Epidermal melanocyte (primary cell): Measurements from ENCODE around the gene CDC14A.
"Not testable (repeated sequence)": the region's sequence is repeated elsewhere in the genome, so short reads cannot be mapped to it uniquely, and the experiment has no call there.

Experiments
- DNase-seq: peaks from one replicate; pipeline ENCODE4 v3.0.0; 2011; ENCODE audit warnings: low spot score; ENCODE audit not compliant: insufficient read length

The CDC14A gene

GRCh38 chr1:100361511-100362089 is 9.3 kb downstream of the CDC14A start:
- DNase-seq: no peak

GRCh38 chr1:100362821-100363466 is 10.6 kb downstream of the CDC14A start:
- no peak for DNase-seq

- DNase-seq: no peak
Observed at GRCh38 chr1:100363831-100364230, 11.5 kb downstream of the CDC14A start.

- no peak for DNase-seq
Observed at GRCh38 chr1:100364697-100365096, 12.4 kb downstream of the CDC14A start.

- DNase-seq: no peak
Observed at GRCh38 chr1:100366209-100366525, 13.9 kb downstream of the CDC14A start.

- DNase-seq: not testable (repeated sequence)
Observed at GRCh38 chr1:100369339-100369738, 17.0 kb downstream of the CDC14A start.

GRCh38 chr1:100373953-100374352 is 21.6 kb downstream of the CDC14A start:
- not testable (repeated sequence) for DNase-seq

GRCh38 chr1:100376890-100377289 is 24.6 kb downstream of the CDC14A start:
- DNase-seq: not testable (repeated sequence)

GRCh38 chr1:100377590-100378361 is 25.5 kb downstream of the CDC14A start:
- no peak for DNase-seq

- no peak for DNase-seq
Observed at GRCh38 chr1:100378956-100379355, 26.6 kb downstream of the CDC14A start.

GRCh38 chr1:100380635-100381034 is 28.3 kb downstream of the CDC14A start:
- DNase-seq: no peak

- DNase-seq: no peak
Observed at GRCh38 chr1:100382657-100383056, 30.4 kb downstream of the CDC14A start.

- DNase-seq: no peak
Observed at GRCh38 chr1:100383743-100384405, 31.6 kb downstream of the CDC14A start.

GRCh38 chr1:100387209-100387608 is 34.9 kb downstream of the CDC14A start:
- DNase-seq: no peak

GRCh38 chr1:100387657-100388350 is 35.5 kb downstream of the CDC14A start:
- DNase-seq: no peak

GRCh38 chr1:100390531-100390930 is 38.2 kb downstream of the CDC14A start:
- no peak for DNase-seq

- no peak for DNase-seq
Observed at GRCh38 chr1:100391675-100392074, 39.4 kb downstream of the CDC14A start.

- DNase-seq: no peak
Observed at GRCh38 chr1:100392756-100393155, 40.5 kb downstream of the CDC14A start.

GRCh38 chr1:100394285-100394684 is 42.0 kb downstream of the CDC14A start:
- no peak for DNase-seq

GRCh38 chr1:100395913-100396312 is 43.6 kb downstream of the CDC14A start:
- no peak for DNase-seq

GRCh38 chr1:100396651-100397050 is 44.3 kb downstream of the CDC14A start:
- DNase-seq: no peak

- no peak for DNase-seq
Observed at GRCh38 chr1:100397681-100398080, 45.4 kb downstream of the CDC14A start.
